Activated naive CD4-positive, alpha-beta T cell treated with anti-CD3 and anti-CD28 coated beads, Interleukin-2, amount 50 U/mL, for 24 hours (primary cell): ENCODE measurements around the gene NCKAP5.

Experiments
- H3K27ac Mint-ChIP-seq: one replicate; pipeline ENCODE4 v1.8.0; 2021; ENCODE audit warnings: mild to moderate bottlenecking, mixed read lengths
- H3K27me3 Mint-ChIP-seq: one replicate; pipeline ENCODE4 v1.8.0; 2021; ENCODE audit warnings: mixed read lengths
- H3K36me3 Mint-ChIP-seq: one replicate; pipeline ENCODE4 v1.8.0; 2021; ENCODE audit warnings: mixed read lengths
- H3K4me1 Mint-ChIP-seq: one replicate; pipeline ENCODE4 v1.8.0; 2021; ENCODE audit warnings: mixed read lengths
- H3K4me3 Mint-ChIP-seq: one replicate; pipeline ENCODE4 v1.8.0; 2021; ENCODE audit warnings: mild to moderate bottlenecking, mixed read lengths
- H3K9me3 Mint-ChIP-seq: one replicate; pipeline ENCODE4 v1.8.0; 2021; ENCODE audit warnings: mixed read lengths

NCKAP5 gene

DNA sequence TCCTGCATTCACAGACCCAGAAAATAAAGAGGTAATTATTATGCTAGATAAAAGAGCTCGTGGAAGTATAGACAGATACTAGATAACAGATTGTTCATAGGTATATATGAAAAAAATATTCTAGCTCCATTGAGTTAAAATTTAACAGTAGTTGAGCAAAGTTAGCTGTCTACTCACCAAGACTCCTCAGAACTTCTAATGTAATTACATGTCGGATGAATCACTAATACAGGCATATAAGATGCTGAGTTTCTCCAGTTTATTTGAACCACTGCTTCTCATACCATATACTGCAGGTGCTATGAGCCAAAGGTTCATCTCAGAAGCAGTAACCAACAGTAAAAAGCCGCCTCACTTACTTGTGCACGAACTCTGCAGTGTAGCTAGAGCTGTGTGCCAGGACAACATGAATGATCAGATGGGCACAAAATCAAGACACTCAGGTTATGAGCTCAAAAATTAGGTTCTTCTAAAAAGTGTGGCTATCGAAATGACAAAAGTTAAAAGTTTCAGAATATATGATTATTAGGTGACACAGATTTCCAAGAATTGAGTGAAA is 373.4 kb downstream of the NCKAP5 start:
- Mint-ChIP-seq H3K9me3 (peaks cover 5% of the 10 kb centered on the region), H3K27me3 (no peaks in the 10 kb centered on the region), H3K36me3 (no peaks in the 10 kb centered on the region), H3K4me1 (no peaks in the 10 kb centered on the region), H3K4me3 (no peak overlapping the region), H3K27ac (no peak overlapping the region)

DNA sequence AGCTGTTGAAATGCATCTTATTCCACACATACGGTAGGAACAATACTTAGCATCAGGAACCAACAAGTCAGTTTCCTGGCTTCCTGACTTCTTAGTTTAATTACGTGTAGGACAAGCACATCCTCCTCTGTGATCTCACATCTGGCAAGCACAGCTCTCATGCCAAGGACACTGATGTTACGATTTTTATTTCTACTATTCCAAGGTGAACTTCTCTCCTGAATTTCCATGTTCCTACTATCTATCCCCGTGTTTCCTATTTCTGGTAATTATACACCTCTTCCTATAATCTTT is 374.0 kb downstream of the NCKAP5 start:
- Mint-ChIP-seq H3K9me3 (peaks cover 5% of the 10 kb centered on the region), H3K27ac (no peak overlapping the region), H3K4me3 (no peak overlapping the region), H3K4me1 (no peaks in the 10 kb centered on the region), H3K27me3 (no peaks in the 10 kb centered on the region), H3K36me3 (no peaks in the 10 kb centered on the region)

DNA sequence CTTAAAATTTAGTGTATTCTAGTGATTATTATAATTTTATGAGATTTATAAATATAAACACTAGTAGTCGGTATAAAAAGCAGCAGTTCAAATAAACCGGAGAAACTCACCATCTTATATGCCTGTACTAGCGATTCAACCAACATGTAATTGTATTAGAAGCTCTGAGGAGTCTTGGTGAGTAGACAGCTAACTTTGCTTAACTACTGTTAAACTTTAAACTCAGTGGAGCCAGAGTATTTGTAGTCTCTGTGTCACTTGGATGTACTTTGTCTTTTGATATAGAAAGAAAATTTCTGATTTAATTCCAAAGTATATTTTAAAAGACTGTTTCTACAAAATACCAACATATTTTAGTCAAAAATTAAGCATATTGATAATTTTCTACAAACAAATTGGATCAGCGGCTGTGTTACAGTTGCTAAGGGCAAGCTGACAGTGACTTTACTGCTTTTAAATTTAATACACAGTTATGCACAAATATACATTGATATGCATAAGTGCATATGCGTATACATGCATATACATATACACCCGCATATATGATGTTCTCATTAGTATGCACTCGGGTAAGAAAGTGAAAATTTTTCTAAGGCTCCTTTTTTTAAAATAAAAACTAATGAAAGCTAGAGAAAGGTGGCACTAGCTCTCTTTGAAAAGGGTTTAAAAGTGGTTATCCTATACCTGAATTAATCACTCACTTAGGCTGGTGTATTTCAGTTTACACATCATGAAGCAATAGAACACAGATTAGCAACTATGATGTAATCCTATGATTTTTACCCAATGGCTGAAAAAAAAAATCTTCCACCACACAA is 374.5 kb downstream of the NCKAP5 start:
- Mint-ChIP-seq H3K27ac (no peak overlapping the region), H3K27me3 (no peaks in the 10 kb centered on the region), H3K9me3 (peaks cover 5% of the 10 kb centered on the region), H3K4me3 (no peak overlapping the region), H3K4me1 (no peaks in the 10 kb centered on the region), H3K36me3 (no peaks in the 10 kb centered on the region)

DNA sequence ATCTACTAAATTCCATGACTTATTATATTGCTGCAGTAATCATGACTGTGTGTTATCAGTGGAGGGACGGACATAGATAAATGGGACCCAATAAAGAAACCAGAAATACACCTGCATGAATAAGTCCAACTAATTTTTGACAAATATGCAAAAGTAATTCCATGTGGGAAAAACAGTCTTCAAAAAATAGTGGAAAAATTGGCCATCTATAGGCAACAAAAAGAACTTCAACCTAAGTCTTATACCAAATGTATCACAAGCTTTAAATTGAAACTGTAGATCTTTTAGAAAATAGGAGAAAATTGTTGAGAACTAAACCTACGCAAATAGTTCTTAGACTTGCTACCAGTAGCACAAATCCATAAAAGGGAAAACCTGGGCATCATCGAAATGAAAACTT is 376.2 kb downstream of the NCKAP5 start:
- H3K4me3 Mint-ChIP-seq = no peak overlapping the region
- H3K9me3 Mint-ChIP-seq = peaks cover 5% of the 10 kb centered on the region
- H3K36me3 Mint-ChIP-seq = no peaks in the 10 kb centered on the region
- no peak overlapping the region for H3K27ac Mint-ChIP-seq
- no peaks in the 10 kb centered on the region for H3K27me3 Mint-ChIP-seq
- no peaks in the 10 kb centered on the region for H3K4me1 Mint-ChIP-seq

DNA sequence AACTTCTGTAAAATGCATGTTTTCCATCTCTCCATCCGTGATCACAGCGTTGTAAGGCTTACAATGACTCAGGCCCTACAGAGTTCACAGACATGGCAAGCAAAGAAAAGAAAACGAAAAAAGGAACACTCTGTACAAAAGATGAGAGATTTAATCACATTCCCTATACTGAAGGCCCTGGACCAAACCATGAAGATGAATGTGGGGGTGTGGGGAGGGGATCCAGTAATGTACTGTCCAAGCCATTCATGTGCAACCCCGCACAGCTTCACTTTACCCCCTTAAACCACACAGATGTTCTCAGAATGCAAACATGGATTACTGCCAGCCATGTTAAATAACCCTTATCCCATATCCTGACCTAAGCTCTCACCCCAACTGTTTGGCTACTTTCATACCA is 391.1 kb downstream of the NCKAP5 start:
- H3K36me3 Mint-ChIP-seq = no peaks in the 10 kb centered on the region
- H3K4me3 Mint-ChIP-seq = no peak overlapping the region
- peaks cover 1% of the 10 kb centered on the region for H3K27me3 Mint-ChIP-seq
- H3K4me1 Mint-ChIP-seq = no peaks in the 10 kb centered on the region
- H3K9me3 Mint-ChIP-seq = peaks cover 6% of the 10 kb centered on the region
- H3K27ac Mint-ChIP-seq = no peak overlapping the region

DNA sequence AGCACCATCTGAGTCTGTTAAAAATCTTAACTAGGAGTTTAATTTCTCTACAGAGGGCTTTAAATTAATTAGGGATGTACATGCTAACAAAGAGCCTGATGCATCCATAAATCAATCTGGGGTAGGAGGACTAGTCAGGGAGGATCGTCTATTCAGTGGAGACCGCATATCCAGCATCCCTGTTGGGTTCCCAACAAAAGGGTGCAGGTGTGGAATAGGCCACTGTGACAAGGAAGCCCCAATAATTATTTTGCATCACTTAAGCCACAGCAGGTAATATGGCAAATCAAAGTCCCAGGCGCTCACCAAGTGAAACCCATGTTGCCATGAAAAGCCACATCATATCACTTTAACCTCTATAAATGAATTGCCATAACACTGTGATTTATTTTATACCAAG is 392.3 kb downstream of the NCKAP5 start:
- no peaks in the 10 kb centered on the region for H3K36me3 Mint-ChIP-seq
- no peaks in the 10 kb centered on the region for H3K4me1 Mint-ChIP-seq
- H3K27me3 Mint-ChIP-seq = peaks cover 1% of the 10 kb centered on the region
- H3K9me3 Mint-ChIP-seq = peaks cover 6% of the 10 kb centered on the region
- no peak overlapping the region for H3K27ac Mint-ChIP-seq
- no peak overlapping the region for H3K4me3 Mint-ChIP-seq

DNA sequence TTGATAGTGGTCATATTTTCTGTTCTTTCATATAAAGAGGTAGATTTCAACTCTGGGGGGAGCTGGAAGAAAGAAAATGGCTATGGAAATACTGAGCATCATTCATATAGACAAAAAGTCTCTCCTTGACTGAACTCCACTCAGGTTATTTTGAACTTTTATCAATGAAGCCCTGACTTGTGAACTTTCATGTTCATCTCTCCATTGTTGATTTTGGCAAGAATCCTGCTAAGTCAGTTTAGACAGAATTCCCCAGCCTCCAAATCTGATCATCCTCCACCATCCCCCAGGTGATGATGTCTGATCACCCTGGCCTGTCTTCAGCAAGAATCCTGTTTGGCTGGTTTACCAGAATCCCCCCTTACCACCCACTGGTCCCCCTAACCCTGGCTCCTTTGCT is 395.0 kb downstream of the NCKAP5 start:
- Mint-ChIP-seq H3K27me3 (peaks cover 1% of the 10 kb centered on the region), H3K27ac (no peak overlapping the region), H3K36me3 (no peaks in the 10 kb centered on the region), H3K4me1 (no peaks in the 10 kb centered on the region), H3K4me3 (no peak overlapping the region), H3K9me3 (peaks cover 6% of the 10 kb centered on the region)

DNA sequence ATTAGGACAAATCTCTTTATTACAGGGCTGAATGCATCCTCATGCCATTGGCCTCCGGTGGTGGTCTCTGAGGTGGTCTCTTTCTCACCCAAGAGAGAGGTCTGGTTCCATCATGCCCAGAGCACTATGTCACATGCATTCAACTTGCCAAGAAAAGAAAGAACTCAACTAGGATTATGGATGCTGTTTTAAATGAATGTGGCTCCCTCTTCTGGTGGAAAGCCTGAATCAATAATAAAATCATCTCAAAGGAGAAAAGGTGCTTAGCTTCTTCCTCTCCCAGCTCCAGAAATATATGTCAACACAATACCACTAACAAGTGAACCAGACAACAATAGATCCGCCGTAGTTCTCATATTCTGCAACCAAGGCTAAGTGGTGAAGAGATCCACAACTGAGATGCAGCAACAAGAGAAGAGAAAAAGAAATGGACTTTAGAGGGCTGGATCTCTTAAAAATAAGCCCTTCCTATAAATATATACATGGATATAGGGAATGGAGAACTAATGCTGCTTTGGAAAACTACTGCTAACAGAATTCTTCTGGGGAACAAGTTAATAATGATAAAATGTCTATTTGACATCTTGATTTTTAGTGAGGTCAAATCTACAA is 396.8 kb downstream of the NCKAP5 start:
- Mint-ChIP-seq H3K36me3 (no peaks in the 10 kb centered on the region), H3K9me3 (peaks cover 6% of the 10 kb centered on the region), H3K4me1 (no peaks in the 10 kb centered on the region), H3K4me3 (no peak overlapping the region), H3K27ac (no peak overlapping the region), H3K27me3 (peaks cover 1% of the 10 kb centered on the region)

DNA sequence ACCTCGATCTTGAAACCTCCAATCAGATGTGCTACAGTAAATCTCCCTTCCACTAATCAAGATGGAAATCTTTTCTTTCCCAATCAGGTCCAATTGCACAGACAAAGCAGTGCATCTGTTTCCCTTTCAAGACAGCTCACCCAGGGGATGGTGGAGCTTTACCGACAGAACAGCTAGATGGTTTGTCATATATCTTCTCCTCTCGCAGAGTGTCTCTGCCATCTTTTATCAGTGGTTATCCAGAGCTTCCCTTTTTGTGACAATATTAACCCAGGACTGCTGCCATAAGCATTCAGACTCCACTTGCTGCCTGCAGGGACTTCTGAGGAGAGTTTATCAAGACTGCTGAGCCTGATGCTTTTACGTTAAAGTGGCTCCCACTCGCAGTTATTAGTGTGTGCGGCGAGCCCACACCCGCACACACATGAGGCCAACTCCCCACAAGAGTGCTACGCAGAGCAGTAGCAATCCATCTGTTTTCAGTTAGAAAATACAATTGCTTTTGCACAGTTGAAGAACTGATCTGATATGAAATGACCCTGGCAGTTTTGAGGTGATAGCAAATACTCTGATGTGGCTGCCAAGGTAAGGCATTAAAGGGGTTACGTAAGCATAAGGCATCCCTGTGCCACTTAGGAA is 398.9 kb downstream of the NCKAP5 start:
- Mint-ChIP-seq H3K4me3 (no peak overlapping the region), H3K4me1 (no peaks in the 10 kb centered on the region), H3K9me3 (peaks cover 6% of the 10 kb centered on the region), H3K27ac (no peak overlapping the region), H3K27me3 (no peaks in the 10 kb centered on the region), H3K36me3 (no peaks in the 10 kb centered on the region)

DNA sequence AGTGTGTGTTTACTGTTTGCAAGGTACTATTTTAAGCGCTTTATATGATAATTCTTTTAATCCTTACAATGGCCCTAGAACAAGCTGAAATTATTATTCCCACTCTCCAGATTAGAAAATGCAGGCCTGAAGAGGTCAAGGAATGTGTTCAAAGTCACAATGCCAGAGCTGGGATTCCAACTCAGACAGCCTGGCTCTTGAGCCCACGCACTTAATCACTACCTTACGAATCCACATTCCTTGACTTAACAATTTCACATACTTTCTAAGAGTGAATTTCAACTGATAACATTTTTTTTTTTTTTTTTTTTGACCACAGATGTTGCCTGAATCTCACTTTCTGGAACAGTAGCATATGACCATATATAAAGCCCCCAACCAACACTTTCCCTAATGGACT is 400.3 kb downstream of the NCKAP5 start:
- Mint-ChIP-seq H3K27me3 (no peaks in the 10 kb centered on the region), H3K4me1 (no peaks in the 10 kb centered on the region), H3K9me3 (no peaks in the 10 kb centered on the region), H3K36me3 (no peaks in the 10 kb centered on the region), H3K27ac (no peak overlapping the region), H3K4me3 (no peak overlapping the region)

DNA sequence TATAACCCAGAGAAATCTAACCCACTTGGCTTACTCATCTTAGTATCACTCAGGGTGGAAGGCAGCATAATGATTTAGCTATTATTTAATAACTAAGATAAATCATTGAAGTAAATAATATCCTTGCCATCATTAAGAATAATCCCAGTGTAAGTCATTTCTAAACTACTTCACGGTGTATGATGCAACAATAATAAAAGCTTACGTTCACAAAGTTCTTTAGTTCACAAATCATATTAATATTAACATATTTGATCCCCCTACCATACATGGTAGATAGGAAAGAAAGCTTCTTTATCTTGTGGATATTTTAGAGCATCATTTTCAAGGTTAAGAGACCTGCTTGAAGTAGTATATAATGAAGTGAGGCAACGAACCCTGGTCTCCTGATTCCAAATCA is 401.0 kb downstream of the NCKAP5 start:
- Mint-ChIP-seq H3K9me3 (no peaks in the 10 kb centered on the region), H3K4me3 (no peak overlapping the region), H3K36me3 (no peaks in the 10 kb centered on the region), H3K4me1 (no peaks in the 10 kb centered on the region), H3K27me3 (no peaks in the 10 kb centered on the region), H3K27ac (no peak overlapping the region)

DNA sequence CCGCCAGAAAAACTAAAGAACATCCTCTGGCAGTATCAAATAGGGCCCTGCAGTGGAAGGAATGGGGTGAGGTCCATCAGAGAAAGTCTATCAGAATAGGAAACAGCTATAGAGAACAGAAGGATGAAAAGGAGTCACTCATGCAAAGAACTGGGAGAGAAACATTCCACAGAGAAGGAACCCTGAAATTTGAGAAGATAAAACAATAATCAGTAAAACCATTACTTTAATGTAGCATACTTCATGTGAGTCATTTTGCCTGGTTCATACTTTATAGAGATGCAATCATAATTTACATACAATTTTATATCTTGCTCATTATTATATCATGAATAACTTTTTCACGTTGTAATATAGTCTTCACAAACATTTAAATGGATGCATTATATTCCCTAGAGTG is 402.2 kb downstream of the NCKAP5 start:
- Mint-ChIP-seq H3K9me3 (no peaks in the 10 kb centered on the region), H3K36me3 (no peaks in the 10 kb centered on the region), H3K27ac (no peak overlapping the region), H3K27me3 (no peaks in the 10 kb centered on the region), H3K4me1 (no peaks in the 10 kb centered on the region), H3K4me3 (no peak overlapping the region)

DNA sequence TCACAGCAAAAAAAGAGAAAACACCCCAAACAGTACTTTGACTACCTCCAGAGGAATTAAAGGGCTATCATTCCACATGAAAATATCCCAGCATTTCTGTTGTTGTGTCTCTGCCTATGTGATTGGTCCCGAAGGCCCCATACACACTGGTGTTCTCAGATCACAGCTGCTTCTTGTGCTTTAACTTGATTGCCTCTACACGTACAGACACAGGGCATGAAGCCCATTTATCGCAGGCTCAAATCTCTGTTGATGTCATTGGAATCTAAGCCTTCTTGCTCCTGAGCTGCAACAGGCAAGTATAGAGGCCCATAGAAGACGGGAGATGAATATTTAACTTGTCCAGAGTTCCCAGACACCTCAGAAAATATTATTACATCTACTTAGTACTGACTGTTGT is 405.2 kb downstream of the NCKAP5 start:
- no peaks in the 10 kb centered on the region for H3K36me3 Mint-ChIP-seq
- H3K9me3 Mint-ChIP-seq = no peaks in the 10 kb centered on the region
- no peak overlapping the region for H3K27ac Mint-ChIP-seq
- H3K4me3 Mint-ChIP-seq = no peak overlapping the region
- no peaks in the 10 kb centered on the region for H3K27me3 Mint-ChIP-seq
- H3K4me1 Mint-ChIP-seq = no peaks in the 10 kb centered on the region

DNA sequence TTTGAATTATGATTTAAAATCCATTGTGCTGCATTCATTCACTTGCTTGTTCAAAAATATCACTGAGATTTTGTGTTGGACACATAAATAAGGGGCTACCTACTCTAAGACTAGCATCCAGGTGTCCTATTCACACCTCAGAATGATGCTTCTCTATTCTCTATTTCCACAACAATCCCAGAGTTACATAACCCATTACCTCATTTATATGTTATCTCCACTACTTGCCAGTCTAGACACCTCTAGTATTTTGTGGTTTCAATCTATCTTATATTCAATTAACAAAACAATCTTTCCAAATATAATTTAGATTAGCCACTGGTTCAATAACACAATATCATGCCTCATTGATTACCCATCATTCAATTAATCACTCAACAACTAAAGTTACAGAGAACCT is 409.8 kb downstream of the NCKAP5 start:
- Mint-ChIP-seq H3K27me3 (no peaks in the 10 kb centered on the region), H3K27ac (no peak overlapping the region), H3K9me3 (no peaks in the 10 kb centered on the region), H3K4me3 (no peak overlapping the region), H3K36me3 (no peaks in the 10 kb centered on the region), H3K4me1 (no peaks in the 10 kb centered on the region)

DNA sequence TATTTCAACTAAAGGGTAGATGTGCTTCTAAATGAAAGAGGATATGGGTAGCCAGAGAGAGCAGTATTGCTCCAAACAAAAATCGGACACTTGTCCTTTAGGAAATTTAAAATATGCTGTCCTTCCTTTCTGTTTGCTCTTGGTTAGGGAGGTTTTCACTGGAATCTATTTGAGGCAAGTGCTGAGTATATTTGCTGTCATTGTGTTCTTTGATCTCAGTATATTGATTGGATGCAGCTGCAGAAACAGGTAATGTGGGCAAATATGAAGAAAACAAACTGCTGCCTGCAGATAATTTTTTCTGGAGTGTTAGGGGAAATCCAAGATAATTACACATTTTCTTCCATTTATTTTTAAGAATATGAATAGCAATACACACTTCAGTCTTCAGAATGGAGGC is 410.2 kb downstream of the NCKAP5 start:
- no peaks in the 10 kb centered on the region for H3K36me3 Mint-ChIP-seq
- no peaks in the 10 kb centered on the region for H3K9me3 Mint-ChIP-seq
- H3K4me3 Mint-ChIP-seq = no peak overlapping the region
- H3K4me1 Mint-ChIP-seq = no peaks in the 10 kb centered on the region
- no peaks in the 10 kb centered on the region for H3K27me3 Mint-ChIP-seq
- H3K27ac Mint-ChIP-seq = no peak overlapping the region

DNA sequence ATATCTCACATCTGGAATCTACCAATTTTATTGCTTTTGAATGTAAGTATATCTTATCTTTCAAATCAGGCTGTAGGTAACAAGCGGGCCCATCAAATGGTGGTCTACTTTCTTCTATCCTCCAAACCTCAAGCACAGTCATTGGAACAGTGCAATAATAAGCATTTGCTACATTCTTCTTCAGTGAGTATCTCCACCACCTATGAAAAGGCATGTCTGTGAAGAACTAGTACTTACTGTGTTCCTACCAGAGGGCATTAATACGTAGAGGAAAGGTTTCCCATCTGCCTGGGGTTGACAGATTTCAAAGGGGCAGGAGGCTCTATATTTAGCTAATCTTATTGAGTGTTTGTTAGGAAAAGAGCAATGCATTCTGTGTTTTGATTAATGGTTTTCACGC is 411.1 kb downstream of the NCKAP5 start:
- no peaks in the 10 kb centered on the region for H3K27me3 Mint-ChIP-seq
- no peak overlapping the region for H3K27ac Mint-ChIP-seq
- H3K9me3 Mint-ChIP-seq = no peaks in the 10 kb centered on the region
- H3K4me3 Mint-ChIP-seq = no peak overlapping the region
- H3K4me1 Mint-ChIP-seq = no peaks in the 10 kb centered on the region
- no peaks in the 10 kb centered on the region for H3K36me3 Mint-ChIP-seq
